Astrocyte of the spinal cord (primary cell): ENCODE data around the gene ST6GAL1.

Experiments used
- DNase-seq: peaks from one replicate; pipeline ENCODE4 v3.0.0; 2011; ENCODE audit warnings: low read depth, low spot score
- H3K4me3 ChIP-seq: 2 replicates; pipeline ENCODE4 v1.5.1; 2011; ENCODE audit warnings: low read depth, mild to moderate bottlenecking, low read length, moderate library complexity
- CTCF ChIP-seq: IDR thresholded peaks from 2 replicates; pipeline ENCODE4 v1.5.1; 2012; ENCODE audit warnings: low read depth, mild to moderate bottlenecking, low read length, inconsistent platforms
- in situ Hi-C: cut with HindIII; loops from 2 replicates; pipeline ENCODE4 v1.10.0; 2017; ENCODE audit warnings: low sequenced_read_pairs

Gene ST6GAL1

GRCh38 chr3:186935133-186935532 lies 4.8 kb downstream of the ST6GAL1 start:
- no peak for DNase-seq
- in situ Hi-C loops, result no loop called here
- TF ChIP-seq CTCF, result no peak
- H3K4me3 ChIP-seq, result no peak overlapping the region

GRCh38 chr3:186937017-186937875 lies 6.9 kb downstream of the ST6GAL1 start:
- in situ Hi-C loops, result no loop called here
- H3K4me3 ChIP-seq, result no peak overlapping the region

GRCh38 chr3:186938716-186939115 lies 8.4 kb downstream of the ST6GAL1 start:
- TF ChIP-seq CTCF, result no peak
- DNase-seq, result no peak
- no peak overlapping the region for H3K4me3 ChIP-seq
- in situ Hi-C loops, result no loop called here

More at GRCh38 chr3:186937017-186937875, 6.9 kb downstream of the ST6GAL1 start:
- no peak for TF ChIP-seq CTCF
- DNase-seq, result no peak

GRCh38 chr3:186939536-186939935 lies 9.2 kb downstream of the ST6GAL1 start:
- no peak for DNase-seq
- TF ChIP-seq CTCF, result no peak
- no peak overlapping the region for H3K4me3 ChIP-seq
- in situ Hi-C loops, result no loop called here

GRCh38 chr3:186940967-186941366 lies 10.6 kb downstream of the ST6GAL1 start:
- TF ChIP-seq CTCF, result no peak
- H3K4me3 ChIP-seq, result no peak overlapping the region
- no peak for DNase-seq
- in situ Hi-C loops, result no loop called here

- H3K4me3 ChIP-seq, result no peak overlapping the region
- no peak for DNase-seq
- no peak for TF ChIP-seq CTCF
- in situ Hi-C loops, result no loop called here
These were observed 11.8 kb downstream of the ST6GAL1 start for GRCh38 chr3:186942168-186942567.
